ENCODE results near the gene HIF3A.
"Not testable (repeated sequence)": the region's sequence is repeated elsewhere in the genome, so short reads cannot be mapped to it uniquely, and the experiment has no call there.

HIF3A gene

GRCh38 chr19:46262684-46263296 is 34.1 kb upstream of the HIF3A start:
- peak; percentile 88 for TF ChIP-seq MYC (IDR thresholded peaks at IDR 0.05; ENCODE audit: low read depth, low read length)
- TF ChIP-seq, protein P1, sequence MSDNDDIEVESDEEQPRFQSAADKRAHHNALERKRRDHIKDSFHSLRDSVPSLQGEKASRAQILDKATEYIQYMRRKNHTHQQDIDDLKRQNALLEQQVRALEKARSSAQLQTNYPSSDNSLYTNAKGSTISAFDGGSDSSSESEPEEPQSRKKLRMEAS (IDR thresholded peaks at IDR 0.05; ENCODE audit: low read depth, low read length), result peak; percentile 82
- H3K4me3 ChIP-seq (ENCODE audit: low read depth, low read length), result not testable (repeated sequence)
- DNase-seq (ENCODE audit: low read depth), result peak; percentile 97

- not testable (repeated sequence) for DNase-seq (ENCODE audit: low read depth); H3K4me3 ChIP-seq (ENCODE audit: low read depth, low read length)
These were observed 32.0 kb upstream of the HIF3A start for GRCh38 chr19:46264801-46265200.

- TF ChIP-seq, protein P2, sequence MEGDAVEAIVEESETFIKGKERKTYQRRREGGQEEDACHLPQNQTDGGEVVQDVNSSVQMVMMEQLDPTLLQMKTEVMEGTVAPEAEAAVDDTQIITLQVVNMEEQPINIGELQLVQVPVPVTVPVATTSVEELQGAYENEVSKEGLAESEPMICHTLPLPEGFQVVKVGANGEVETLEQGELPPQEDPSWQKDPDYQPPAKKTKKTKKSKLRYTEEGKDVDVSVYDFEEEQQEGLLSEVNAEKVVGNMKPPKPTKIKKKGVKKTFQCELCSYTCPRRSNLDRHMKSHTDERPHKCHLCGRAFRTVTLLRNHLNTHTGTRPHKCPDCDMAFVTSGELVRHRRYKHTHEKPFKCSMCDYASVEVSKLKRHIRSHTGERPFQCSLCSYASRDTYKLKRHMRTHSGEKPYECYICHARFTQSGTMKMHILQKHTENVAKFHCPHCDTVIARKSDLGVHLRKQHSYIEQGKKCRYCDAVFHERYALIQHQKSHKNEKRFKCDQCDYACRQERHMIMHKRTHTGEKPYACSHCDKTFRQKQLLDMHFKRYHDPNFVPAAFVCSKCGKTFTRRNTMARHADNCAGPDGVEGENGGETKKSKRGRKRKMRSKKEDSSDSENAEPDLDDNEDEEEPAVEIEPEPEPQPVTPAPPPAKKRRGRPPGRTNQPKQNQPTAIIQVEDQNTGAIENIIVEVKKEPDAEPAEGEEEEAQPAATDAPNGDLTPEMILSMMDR (IDR thresholded peaks at IDR 0.05; ENCODE audit: low read depth, low read length), result peak; percentile 96
- no peak for TF ChIP-seq POLR2A (IDR thresholded peaks at IDR 0.05; ENCODE audit: extremely low read depth, insufficient read length)
- 0 out of 2 replicates have a peak, but pooled peaks have one; percentile 42 for TF ChIP-seq MYC (IDR thresholded peaks at IDR 0.05; ENCODE audit: low read depth, low read length)
- TF ChIP-seq, protein P1 (IDR thresholded peaks at IDR 0.05; ENCODE audit: low read depth, low read length), result peak; percentile 61
- H3K4me3 ChIP-seq (ENCODE audit: low read depth, low read length), result no peak overlapping the region
- peak; percentile 92 for DNase-seq (ENCODE audit: low read depth)
These were observed 31.5 kb upstream of the HIF3A start for GRCh38 chr19:46265217-46265828.

- no peak for DNase-seq (ENCODE audit: low read depth)
- no peak overlapping the region for H3K4me3 ChIP-seq (ENCODE audit: low read depth, low read length)
- TF ChIP-seq MYC (IDR thresholded peaks at IDR 0.05; ENCODE audit: low read depth, low read length) (no peak), POLR2A (IDR thresholded peaks at IDR 0.05; ENCODE audit: extremely low read depth, insufficient read length) (no peak)
- TF ChIP-seq, protein P2 (IDR thresholded peaks at IDR 0.05; ENCODE audit: low read depth, low read length), result no peak
- TF ChIP-seq, protein P1 (IDR thresholded peaks at IDR 0.05; ENCODE audit: low read depth, low read length), result no peak
These were observed 27.7 kb upstream of the HIF3A start for GRCh38 chr19:46269101-46269500.

GRCh38 chr19:46270521-46271256 is 26.2 kb upstream of the HIF3A start:
- TF ChIP-seq, protein P1 (IDR thresholded peaks at IDR 0.05; ENCODE audit: low read depth, low read length), result no peak
- TF ChIP-seq MYC (IDR thresholded peaks at IDR 0.05; ENCODE audit: low read depth, low read length), result no peak
- TF ChIP-seq, protein P2 (IDR thresholded peaks at IDR 0.05; ENCODE audit: low read depth, low read length), result no peak
- TF ChIP-seq POLR2A (IDR thresholded peaks at IDR 0.05; ENCODE audit: extremely low read depth, insufficient read length), result no peak
- H3K4me3 ChIP-seq (ENCODE audit: low read depth, low read length), result no peak overlapping the region
- no peak for DNase-seq (ENCODE audit: low read depth)

- TF ChIP-seq MYC (IDR thresholded peaks at IDR 0.05; ENCODE audit: low read depth, low read length), result no peak
- TF ChIP-seq, protein P1 (IDR thresholded peaks at IDR 0.05; ENCODE audit: low read depth, low read length), result no peak
- TF ChIP-seq POLR2A (IDR thresholded peaks at IDR 0.05; ENCODE audit: extremely low read depth, insufficient read length), result no peak
- TF ChIP-seq, protein P2 (IDR thresholded peaks at IDR 0.05; ENCODE audit: low read depth, low read length), result no peak
- no peak overlapping the region for H3K4me3 ChIP-seq (ENCODE audit: low read depth, low read length)
- DNase-seq (ENCODE audit: low read depth), result no peak
These were observed 25.2 kb upstream of the HIF3A start for GRCh38 chr19:46271481-46272197.

- not testable (repeated sequence) for H3K4me3 ChIP-seq (ENCODE audit: low read depth, low read length); DNase-seq (ENCODE audit: low read depth)
These were observed 22.9 kb upstream of the HIF3A start for GRCh38 chr19:46273931-46274330.

Measured in NB4 (cell line).